ENCODE data around the gene BORCS5.

- no peak for TF ChIP-seq CTCF (IDR thresholded peaks at IDR 0.05 in 8 of 11, conservative IDR thresholded peaks at IDR 0.05 in 3 of 11)
- no peak for TF ChIP-seq POLR2A (IDR thresholded peaks at IDR 0.05)
Measured at GRCh38 chr12:12456637-12457036, 99.8 kb downstream of the BORCS5 start.
